HCT116 (cell line): ENCODE data around the gene CNTN4. TPM values are rescaled to one million over a fixed set of nuclear protein-coding genes. Genes with fewer than 3 reads are reported as not detected.

Source experiments
- ATAC-seq: fragments of 200-7000 bp; cut with Tn5 transposase; 2 replicates; pipeline ENCODE4 v1.9.1; 2020; ENCODE audit warnings: mild to moderate bottlenecking, moderate library complexity
- BruUV-seq: library from RNA; stranded (reverse); fragments of 400-500 nt; replicated peaks from 2 replicates; lab custom pipeline; 2021; lab: Mats Ljungman, UMichigan
- CTCF ChIA-PET: fragments of 300-600 bp; sonication (Branson Sonifier 250); formaldehyde crosslinking; loops from one replicate; lab custom pipeline; 2021; ENCODE audit warnings: antibody characterized with exemption; lab: Charles Lee
- POLR2A ChIA-PET: fragments of 300-600, 350-600 bp; sonication (Branson Sonifier 250); formaldehyde crosslinking; loops from one replicate; lab custom pipeline; 2021; ENCODE audit warnings: antibody characterized with exemption; lab: Charles Lee
- RAD21 ChIA-PET, 2 experiments: fragments of 300-600 bp; sonication (Branson Sonifier 250); formaldehyde crosslinking; loops; one replicate each; lab custom pipeline; 2023; ENCODE audit warnings: low total read pairs in 2 of 2; ENCODE audit not compliant: uncharacterized antibody in 2 of 2, unreplicated experiment in 2 of 2, low non-redundant PET in 1 of 2; lab: Charles Lee
- DNase-seq: peaks from one replicate; pipeline ENCODE4 v3.0.0-alpha.2; 2010; ENCODE audit warnings: low read depth, low spot score
- H2AFZ ChIP-seq: fragments of 200-600 bp; shearing (Covaris generic), sonication (generic); 2 replicates; pipeline ENCODE4 v1.6.1; 2017; ENCODE audit warnings: low read depth, mixed run types, mixed read lengths, antibody characterized with exemption, low read length; ENCODE audit not compliant: poor library complexity, severe bottlenecking
- H3K27ac ChIP-seq: 2 replicates; pipeline ENCODE4 v1.5.1; 2012; ENCODE audit warnings: low read depth, low read length
- H3K27me3 ChIP-seq: fragments of 200-600 bp; sonication (generic); 2 replicates; pipeline ENCODE4 v1.6.1; 2016; ENCODE audit warnings: mixed run types, low read length, mixed read lengths; ENCODE audit not compliant: insufficient read depth
- H3K36me3 ChIP-seq, 2 experiments: fragments of 200-500 bp in 1 of 2; fragments of 200-600 bp in 1 of 2; sonication (Bioruptor generic) in 1 of 2; sonication (generic) in 1 of 2; 2 replicates each; pipeline versions ENCODE4 v1.5.1 to v1.6.1; 2014 to 2016; ENCODE audit warnings: low read length in 2 of 2, inconsistent platforms in 1 of 2, mixed read lengths in 1 of 2, mixed run types in 1 of 2; ENCODE audit not compliant: insufficient read depth in 2 of 2, control insufficient read depth in 1 of 2
- H3K4me1 ChIP-seq, 2 experiments: fragments of 200-600 bp in 1 of 2; sonication (generic) in 1 of 2; 2 replicates each; pipeline versions ENCODE4 v1.5.1 to v1.6.1; 2012 to 2017; ENCODE audit warnings: low read length in 2 of 2, inconsistent platforms in 1 of 2, mild to moderate bottlenecking in 1 of 2, mixed read lengths in 1 of 2, mixed run types in 1 of 2, moderate library complexity in 1 of 2; ENCODE audit not compliant: insufficient read depth in 2 of 2, control insufficient read depth in 1 of 2
- H3K4me2 ChIP-seq: fragments of 200-600 bp; sonication (generic); 2 replicates; pipeline ENCODE4 v1.6.1; 2017; ENCODE audit warnings: mixed run types, low read length, mixed read lengths
- H3K4me3 ChIP-seq, 2 experiments: fragments of 200-600 bp in 1 of 2; sonication (generic) in 1 of 2; replicated peaks in 1 of 2; 2 replicates each; pipeline ENCODE4 v1.5.1; 2011 to 2016; ENCODE audit warnings: low read length in 2 of 2, control low read depth in 1 of 2, low read depth in 1 of 2, mild to moderate bottlenecking in 1 of 2, mixed read lengths in 1 of 2, mixed run types in 1 of 2
- H3K79me2 ChIP-seq: fragments of 200-600 bp; sonication (generic); 2 replicates; pipeline ENCODE4 v1.6.1; 2017; ENCODE audit warnings: mild to moderate bottlenecking, mixed run types, low read length, moderate library complexity, mixed read lengths; ENCODE audit not compliant: insufficient read depth
- H3K9ac ChIP-seq: fragments of 200-600 bp; sonication (generic); 2 replicates; pipeline ENCODE4 v1.6.1; 2016; ENCODE audit warnings: low read length, mixed read lengths
- H3K9me2 ChIP-seq: fragments of 200-600 bp; sonication (generic), shearing (Covaris generic); 2 replicates; pipeline ENCODE4 v1.6.1; 2017; ENCODE audit warnings: mixed run types, mild to moderate bottlenecking, moderate library complexity; ENCODE audit not compliant: insufficient read depth
- H3K9me3 ChIP-seq, 2 experiments: fragments of 200-500 bp in 1 of 2; fragments of 200-600 bp in 1 of 2; sonication (Bioruptor generic) in 1 of 2; sonication (generic) in 1 of 2; 2 replicates each; pipeline ENCODE4 v1.6.1; 2014 to 2017; ENCODE audit warnings: low read length in 2 of 2, mixed read lengths in 2 of 2, inconsistent platforms in 1 of 2, low read depth in 1 of 2, mild to moderate bottlenecking in 1 of 2, mixed run types in 1 of 2, moderate library complexity in 1 of 2; ENCODE audit not compliant: control insufficient read depth in 1 of 2, insufficient read depth in 1 of 2
- H4K20me1 ChIP-seq: fragments of 200-600 bp; sonication (generic), shearing (Covaris generic); 2 replicates; pipeline ENCODE4 v1.6.1; 2017; ENCODE audit warnings: mixed run types, mild to moderate bottlenecking, moderate library complexity; ENCODE audit not compliant: insufficient read depth
- CEBPB ChIP-seq: IDR thresholded peaks from 2 replicates; pipeline ENCODE4 v1.6.1; 2012; ENCODE audit warnings: low read depth
- ELF1 ChIP-seq: IDR thresholded peaks from 2 replicates; pipeline ENCODE4 v1.6.1; 2012; ENCODE audit warnings: low read depth, borderline replicate concordance
- EZH2 ChIP-seq: fragments of 200-600 bp; sonication (generic); IDR thresholded peaks from 2 replicates; pipeline ENCODE4 v1.6.1; 2017; ENCODE audit warnings: antibody characterized with exemption, mixed run types
- EZH2phosphoT487 ChIP-seq: fragments of 200-600 bp; IDR thresholded peaks from 2 replicates; pipeline ENCODE4 v1.6.1; 2018; ENCODE audit warnings: antibody characterized with exemption, borderline replicate concordance
- MAX ChIP-seq: IDR thresholded peaks from 2 replicates; pipeline ENCODE4 v1.6.1; 2012
- POLR2A ChIP-seq: IDR thresholded peaks from 2 replicates; pipeline ENCODE4 v1.7.0; 2011; ENCODE audit warnings: borderline replicate concordance; ENCODE audit not compliant: insufficient read depth, insufficient read length; ENCODE audit errors: extremely low read depth
- REST ChIP-seq: IDR thresholded peaks from 2 replicates; pipeline ENCODE4 v1.6.1; 2012; ENCODE audit warnings: low read depth
- SRF ChIP-seq: IDR thresholded peaks from 2 replicates; pipeline ENCODE4 v1.6.1; 2012; ENCODE audit warnings: low read depth
- TCF7L2 ChIP-seq: IDR thresholded peaks from 2 replicates; pipeline ENCODE4 v1.7.0; 2011; ENCODE audit warnings: borderline replicate concordance, inconsistent platforms; ENCODE audit not compliant: insufficient read depth, insufficient read length; ENCODE audit errors: extremely low read depth
- ZFX ChIP-seq: fragments of 450-650 bp; IDR thresholded peaks from 2 replicates; pipeline ENCODE4 v1.6.1; 2017
- ZNF274 ChIP-seq: fragments of 200-500 bp; sonication (Bioruptor generic); IDR thresholded peaks from 2 replicates; pipeline ENCODE4 v1.6.1; 2014; ENCODE audit warnings: mild to moderate bottlenecking, low read depth, low read length, inconsistent platforms
- intact Hi-C: fragments of 100-400 bp; cut with micrococcal nuclease; formaldehyde crosslinking; loops from 2 replicates; pipeline ENCODE4 v1.10.0; 2022
- total RNA-seq: library from RNA; stranded (reverse); gene quantifications from one replicate; pipeline ENCODE4 v1.2.1, GENCODE V29; 2021; ENCODE audit not compliant: unreplicated experiment
- TF ChIP-seq, protein P1 (sequence below): IDR thresholded peaks from 2 replicates; pipeline ENCODE4 v1.6.1; 2012
- TF ChIP-seq, protein P2 (sequence below), 3 experiments: fragments of 200-600 bp in 1 of 3; sonication (generic) in 1 of 3; IDR thresholded peaks in 2 of 3; conservative IDR thresholded peaks in 1 of 3; 2 replicates each; pipeline ENCODE4 v1.5.1; 2012 to 2017; ENCODE audit warnings: low read depth in 2 of 3, low read length in 2 of 3, antibody characterized with exemption in 1 of 3, borderline replicate concordance in 1 of 3, control low read depth in 1 of 3, mild to moderate bottlenecking in 1 of 3, mixed read lengths in 1 of 3, mixed run types in 1 of 3, moderate library complexity in 1 of 3; ENCODE audit not compliant: insufficient read depth in 1 of 3

Gene CNTN4
- total RNA-seq, 1 experiment from 2014 or later = not detected

- no peak for TF ChIP-seq ZNF274
- TF ChIP-seq ZFX = no peak
- TF ChIP-seq, protein P1, sequence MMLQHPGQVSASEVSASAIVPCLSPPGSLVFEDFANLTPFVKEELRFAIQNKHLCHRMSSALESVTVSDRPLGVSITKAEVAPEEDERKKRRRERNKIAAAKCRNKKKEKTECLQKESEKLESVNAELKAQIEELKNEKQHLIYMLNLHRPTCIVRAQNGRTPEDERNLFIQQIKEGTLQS = no peak
- TF ChIP-seq EZH2phosphoT487 = no peak
- TF ChIP-seq CEBPB = no peak
- TF ChIP-seq, all 23 proteins: peak for 0
Measured at GRCh38 chr3:2686816-2687502, 588.3 kb downstream of the CNTN4 start (continued).

GRCh38 chr3:2697589-2697988 is 598.9 kb downstream of the CNTN4 start:
- no peak for DNase-seq
- H3K9me2 ChIP-seq = no peaks in the 10 kb centered on the region
- no peaks in the 10 kb centered on the region for H4K20me1 ChIP-seq
- H3K4me3 ChIP-seq = no peak overlapping the region
- ATAC-seq = no peak
- H3K4me2 ChIP-seq = no peak overlapping the region
- no peaks in the 10 kb centered on the region; a peak in 1 of 4 replicates for H3K36me3 ChIP-seq
- no peaks in the 10 kb centered on the region for H3K79me2 ChIP-seq
- CTCF ChIA-PET = no interaction called here
- no peak overlapping the region for H3K27ac ChIP-seq
- H3K27me3 ChIP-seq = no peaks in the 10 kb centered on the region
- RAD21 ChIA-PET = no interaction called here
- no peak overlapping the region for H2AFZ ChIP-seq
- intact Hi-C loops = no loop called here
- BruUV-seq = no TSS peak
- TF ChIP-seq ZFX (no peak), MAX (no peak), POLR2A (no peak), EZH2 (no peak), TCF7L2 (no peak), ELF1 (no peak), REST (no peak), SRF (no peak), EZH2phosphoT487 (no peak)
- TF ChIP-seq, protein P1 = no peak
- TF ChIP-seq, protein P2, sequence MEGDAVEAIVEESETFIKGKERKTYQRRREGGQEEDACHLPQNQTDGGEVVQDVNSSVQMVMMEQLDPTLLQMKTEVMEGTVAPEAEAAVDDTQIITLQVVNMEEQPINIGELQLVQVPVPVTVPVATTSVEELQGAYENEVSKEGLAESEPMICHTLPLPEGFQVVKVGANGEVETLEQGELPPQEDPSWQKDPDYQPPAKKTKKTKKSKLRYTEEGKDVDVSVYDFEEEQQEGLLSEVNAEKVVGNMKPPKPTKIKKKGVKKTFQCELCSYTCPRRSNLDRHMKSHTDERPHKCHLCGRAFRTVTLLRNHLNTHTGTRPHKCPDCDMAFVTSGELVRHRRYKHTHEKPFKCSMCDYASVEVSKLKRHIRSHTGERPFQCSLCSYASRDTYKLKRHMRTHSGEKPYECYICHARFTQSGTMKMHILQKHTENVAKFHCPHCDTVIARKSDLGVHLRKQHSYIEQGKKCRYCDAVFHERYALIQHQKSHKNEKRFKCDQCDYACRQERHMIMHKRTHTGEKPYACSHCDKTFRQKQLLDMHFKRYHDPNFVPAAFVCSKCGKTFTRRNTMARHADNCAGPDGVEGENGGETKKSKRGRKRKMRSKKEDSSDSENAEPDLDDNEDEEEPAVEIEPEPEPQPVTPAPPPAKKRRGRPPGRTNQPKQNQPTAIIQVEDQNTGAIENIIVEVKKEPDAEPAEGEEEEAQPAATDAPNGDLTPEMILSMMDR (IDR thresholded peaks at IDR 0.05 in 2 of 3, conservative IDR thresholded peaks at IDR 0.05 in 1 of 3; ENCODE audit: borderline replicate concordance in 1 of 3, insufficient read depth in 1 of 3, low read depth in 2 of 3, low read length in 2 of 3) = no peak
- H3K4me1 ChIP-seq = no peaks in the 10 kb centered on the region
- no peak overlapping the region for H3K9ac ChIP-seq
- H3K9me3 ChIP-seq = peaks cover 11 to 18% of the 10 kb centered on the region in 2 experiments; a peak in 2 of 4 replicates
- POLR2A ChIA-PET = no interaction called here
